ENCODE results near the gene RANBP1.
"Not testable (repeated sequence)": the region's sequence is repeated elsewhere in the genome, so short reads cannot be mapped to it uniquely, and the experiment has no call there.

The RANBP1 gene

GRCh38 chr22:20115691-20116375, at the start of gene RANBP1:
RANBP1 (plus strand) TSS chr22:20116104; CDS start chr22:20116185, 81 bp downstream.
- no peak for DNase-seq

DNA sequence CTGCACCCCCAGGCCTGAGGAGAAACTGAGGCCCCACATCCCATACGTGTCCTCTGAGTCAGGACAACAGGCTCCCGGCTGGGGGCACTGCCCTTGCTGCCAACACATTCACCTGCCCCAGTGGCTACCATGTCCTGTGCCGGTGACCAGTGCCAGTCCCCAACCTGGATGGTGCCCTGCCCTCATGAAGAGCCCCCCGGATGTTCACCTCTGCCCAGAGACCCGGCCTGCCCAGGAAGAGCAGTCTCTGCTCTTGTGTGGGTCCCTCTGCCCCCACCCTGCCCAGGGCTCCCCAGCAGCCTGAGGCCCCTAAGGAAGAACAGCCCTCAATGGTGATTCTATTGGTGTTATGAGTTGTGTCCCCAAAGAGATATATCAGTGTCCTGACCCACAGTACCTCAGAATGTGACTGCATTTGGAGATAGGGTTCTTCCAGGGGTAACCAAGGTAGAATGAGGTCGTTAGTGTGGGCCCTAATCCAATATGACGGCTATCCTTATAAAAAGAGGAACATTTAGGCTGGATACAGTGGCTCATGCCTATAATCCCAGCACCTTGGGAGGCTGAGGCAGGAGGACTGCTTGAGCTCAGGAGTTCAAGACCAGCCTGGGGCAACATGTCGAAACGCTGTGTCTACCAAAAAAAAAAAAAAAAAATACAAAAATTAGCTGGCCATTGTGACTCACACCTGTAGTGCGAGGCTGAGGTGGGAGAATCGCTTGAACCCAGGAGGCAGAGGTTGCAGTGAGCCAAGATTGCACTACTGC, 49.1 kb upstream of the RANBP1 start:
- no peak for DNase-seq

GRCh38 chr22:20067384-20067682, 48.6 kb upstream of the RANBP1 start:
- DNase-seq: not testable (repeated sequence)

DNA sequence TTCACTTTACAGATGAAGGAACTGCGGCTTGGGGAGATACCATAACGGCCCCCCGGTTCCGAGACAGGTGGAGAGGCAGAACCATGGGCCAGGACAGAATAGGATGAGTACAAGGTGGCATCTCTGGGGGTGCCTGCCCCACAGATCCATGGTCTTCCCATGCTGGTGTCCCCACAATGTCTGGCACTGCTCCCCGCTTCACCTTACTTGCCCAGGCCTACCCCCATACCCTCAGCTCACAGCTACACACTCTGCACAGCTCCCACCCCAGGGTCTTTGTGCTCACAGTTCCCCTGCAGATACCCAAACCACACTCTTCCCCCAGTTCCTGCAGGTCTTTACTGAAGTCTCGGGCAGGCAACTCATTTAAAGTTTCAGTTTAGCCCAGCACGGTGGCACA, 47.3 kb upstream of the RANBP1 start:
- no peak for DNase-seq

DNA sequence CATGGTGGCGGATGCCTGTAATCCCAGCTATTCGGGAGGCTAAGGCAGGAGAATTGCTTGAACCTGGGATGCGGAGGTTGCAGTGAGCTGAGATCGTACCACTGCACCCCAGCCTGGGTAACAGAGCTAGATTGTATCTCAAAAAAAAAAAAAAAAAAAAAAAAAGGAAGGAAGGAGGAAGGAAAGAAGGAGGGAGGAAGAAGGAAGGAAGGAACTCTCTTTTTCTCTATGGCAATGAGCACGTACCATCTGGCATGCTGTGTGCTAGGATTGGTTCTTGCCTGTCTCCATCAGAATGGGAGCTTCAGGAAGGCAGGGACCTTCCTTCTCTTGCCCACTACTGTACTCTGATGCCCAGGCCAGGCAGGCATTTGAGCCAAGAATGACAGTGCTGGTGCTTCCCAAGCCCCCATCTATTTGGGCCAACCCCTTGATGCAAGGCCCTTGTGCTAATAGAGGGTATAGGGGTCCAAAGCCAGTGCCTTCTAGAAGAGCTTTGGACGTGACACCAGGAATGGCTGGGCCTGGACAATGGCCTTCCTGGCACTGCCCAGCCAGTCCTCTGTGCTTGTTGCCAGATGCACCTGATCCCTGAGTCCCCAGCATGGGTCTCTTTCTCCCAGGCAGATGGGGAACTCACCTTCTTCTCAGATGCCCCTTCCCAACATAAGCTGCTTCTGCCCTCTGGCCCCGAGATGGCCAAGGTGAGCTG, 46.4 kb upstream of the RANBP1 start:
- DNase-seq: no peak

DNA sequence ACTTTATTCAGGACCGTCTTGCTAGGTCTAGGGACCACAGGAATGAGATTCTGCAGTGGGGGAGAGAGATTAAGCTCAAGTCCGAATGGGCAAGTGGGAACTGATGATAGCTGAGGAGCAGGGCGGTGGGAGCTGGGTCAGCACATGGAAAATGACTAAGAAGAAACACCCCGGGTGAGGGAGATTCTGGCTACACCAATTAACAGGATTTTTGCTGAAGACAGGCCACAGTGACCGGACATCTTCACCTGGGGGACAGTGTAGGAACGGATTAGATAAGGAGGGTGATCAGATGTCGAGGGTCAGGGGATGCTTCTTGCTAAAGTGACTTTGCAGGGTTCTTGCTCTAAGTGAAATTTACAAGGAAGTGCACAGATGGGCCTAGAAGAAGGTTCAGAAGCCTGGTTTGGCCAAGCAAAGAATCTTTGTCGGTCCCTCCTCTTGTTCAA, 44.4 kb upstream of the RANBP1 start:
- DNase-seq: no peak

- no peak for DNase-seq
These were observed 39.2 kb upstream of the RANBP1 start for GRCh38 chr22:20076627-20077172.

GRCh38 chr22:20079745-20080444, 36.0 kb upstream of the RANBP1 start, which contains the start of gene DGCR8:
DGCR8 (plus strand) TSS chr22:20080241; CDS start chr22:20085964, 5,723 bp downstream.
- DNase-seq: peak; percentile 86

- peak; percentile 50 for DNase-seq
These were observed 35.5 kb upstream of the RANBP1 start for GRCh38 chr22:20080445-20080775.

DNA sequence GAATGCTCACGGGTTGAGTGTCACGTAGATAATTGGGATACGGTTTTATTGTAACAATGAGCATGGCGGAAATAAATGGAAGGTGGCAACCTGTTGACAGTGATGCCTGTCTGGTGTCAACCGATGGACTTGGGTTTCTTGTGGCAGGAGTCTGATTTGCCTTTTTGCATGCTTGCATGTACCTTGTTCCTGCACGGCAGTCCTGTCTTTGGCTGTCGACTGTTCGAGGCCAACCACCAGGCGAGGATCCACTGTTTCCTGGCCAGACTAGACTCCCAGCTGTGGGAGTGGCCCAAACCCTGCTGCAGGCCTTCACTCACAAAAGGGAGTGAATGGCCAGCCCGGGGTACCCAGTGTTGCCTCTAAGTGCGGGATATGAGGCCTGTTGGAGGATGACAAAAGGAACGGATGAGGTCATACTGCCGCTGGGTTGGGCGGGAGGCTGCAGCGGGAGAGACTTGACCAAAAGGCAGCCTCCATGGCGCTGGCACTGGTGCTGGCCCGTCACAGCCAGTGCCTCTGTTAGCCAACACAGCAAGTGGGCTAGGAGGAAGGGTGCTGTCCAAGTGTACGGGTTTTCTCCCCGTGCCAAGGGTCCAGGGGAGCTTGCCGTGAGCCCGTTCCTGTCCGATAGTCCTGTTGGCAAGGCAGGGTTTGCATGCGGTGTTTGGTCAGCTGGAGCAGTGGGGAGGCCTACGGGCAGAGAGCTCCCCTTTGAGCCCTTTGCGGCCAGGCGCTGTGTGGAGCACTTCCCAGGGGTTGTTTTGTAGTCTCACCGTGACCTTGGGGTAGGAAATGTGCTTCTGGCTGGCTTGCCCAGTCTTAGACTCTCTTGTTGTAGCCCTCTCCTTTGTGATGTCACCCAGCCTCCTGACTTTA, 34.9 kb upstream of the RANBP1 start:
- no peak for DNase-seq

DNA sequence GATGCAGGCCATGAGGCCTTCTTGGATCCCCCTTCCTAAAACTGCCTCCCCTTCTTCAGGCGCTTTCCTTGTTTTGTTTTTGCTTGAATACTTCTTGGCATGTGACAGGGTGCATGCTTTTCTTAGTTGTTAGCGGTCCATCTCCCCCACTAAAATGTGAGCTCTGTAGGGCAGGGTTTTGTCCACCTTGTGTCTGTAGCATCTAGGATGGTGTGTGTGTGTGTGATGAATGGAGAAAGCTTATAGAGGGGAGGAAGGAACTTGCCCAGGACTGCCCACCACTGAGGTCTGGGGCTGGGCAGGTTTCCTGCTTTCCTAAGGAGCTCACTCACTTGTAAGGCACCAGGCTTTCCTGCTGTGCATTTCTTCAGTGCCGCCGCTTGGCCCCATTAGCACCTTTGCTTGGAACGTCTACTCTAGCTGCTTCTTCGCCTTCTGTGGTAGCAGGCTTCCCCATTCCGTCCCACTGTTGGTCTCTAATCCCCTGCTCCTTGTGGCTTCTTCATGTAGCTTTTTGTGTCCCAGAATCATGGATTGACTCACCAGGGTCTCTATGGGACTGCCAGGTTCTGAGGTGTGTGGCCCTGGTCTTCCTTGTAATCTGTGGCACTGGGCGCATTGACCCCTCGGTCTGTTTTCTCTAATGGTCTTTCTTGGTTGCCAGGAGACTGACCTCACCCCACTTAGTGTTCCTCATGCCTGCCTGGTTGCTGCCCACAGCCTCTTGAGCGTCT, 32.6 kb upstream of the RANBP1 start:
- DNase-seq: no peak

DNA sequence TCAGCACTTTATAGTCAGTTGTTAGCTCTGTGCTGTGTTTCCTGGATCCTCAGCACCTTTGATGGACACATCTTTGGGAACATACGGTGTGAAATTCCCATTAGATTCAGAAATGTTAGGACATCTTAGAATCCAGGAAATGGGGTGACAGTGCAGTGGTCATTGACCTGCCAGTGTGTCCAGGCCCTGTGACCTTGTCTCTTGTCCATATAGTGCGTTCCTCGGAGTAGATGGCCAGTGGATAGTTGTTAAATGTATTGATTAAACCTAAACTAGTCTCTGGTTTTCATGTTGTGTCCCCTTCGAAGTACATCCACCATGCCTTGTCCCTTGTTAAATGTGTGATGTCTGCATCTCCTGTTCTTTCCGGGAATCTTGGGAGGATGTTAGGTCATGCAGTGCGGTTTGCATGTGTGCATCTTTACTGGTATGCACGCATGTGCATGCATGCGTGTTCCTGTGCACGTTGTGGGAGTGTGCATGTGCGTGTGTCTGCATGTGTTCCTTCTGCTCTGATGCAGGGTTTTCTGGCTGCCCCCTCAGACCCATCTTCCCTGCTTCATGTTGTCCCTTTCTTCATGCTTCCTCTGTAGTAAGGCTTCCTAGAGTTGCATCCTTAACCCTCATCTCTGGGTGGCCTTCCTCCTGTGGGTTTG, 31.9 kb upstream of the RANBP1 start:
- no peak for DNase-seq

DNA sequence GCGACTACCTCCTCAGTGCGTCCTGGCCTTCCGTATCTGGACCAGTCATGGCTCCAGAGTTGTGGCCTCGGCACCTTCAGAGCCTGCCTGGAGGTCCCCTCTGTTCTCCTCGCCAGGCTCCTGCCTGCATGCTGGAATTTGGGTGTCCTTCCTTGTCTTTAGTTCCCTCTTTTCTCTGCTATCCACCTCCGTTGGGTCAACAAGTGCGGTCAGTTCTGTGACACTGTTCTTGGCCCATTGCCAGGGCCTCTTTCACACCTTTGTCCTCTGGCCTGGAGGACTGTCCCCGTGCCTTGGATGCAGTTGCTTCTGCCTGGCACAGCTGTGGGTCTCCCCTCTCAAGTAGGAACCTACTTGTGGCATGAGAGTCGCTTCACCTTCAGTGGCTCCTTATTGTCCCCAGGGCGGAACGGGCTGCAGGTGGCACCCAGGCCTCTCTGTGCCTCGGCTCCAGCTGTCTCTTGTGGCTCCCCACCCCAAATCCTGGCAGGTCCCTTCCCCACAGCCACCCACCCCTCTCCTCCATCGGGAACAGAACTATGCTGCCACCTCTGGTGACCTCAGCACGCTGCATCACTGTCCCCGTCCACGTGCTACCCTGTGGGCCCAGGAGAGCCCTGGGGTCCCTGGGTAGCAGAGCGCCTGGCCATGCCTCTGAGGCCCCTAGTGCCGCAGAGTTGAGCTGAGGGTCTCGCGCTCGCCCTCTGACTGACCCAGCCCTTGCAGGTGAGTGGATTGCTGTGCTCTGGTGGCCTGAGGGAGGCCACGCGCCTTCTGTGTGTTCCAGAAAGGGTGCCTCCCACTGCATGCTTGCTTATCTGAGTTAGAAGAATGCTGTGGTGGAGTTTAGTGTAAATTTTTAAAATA, 31.1 kb upstream of the RANBP1 start:
- no peak for DNase-seq

- no peak for DNase-seq
These were observed 30.3 kb upstream of the RANBP1 start for GRCh38 chr22:20085651-20086050.

DNA sequence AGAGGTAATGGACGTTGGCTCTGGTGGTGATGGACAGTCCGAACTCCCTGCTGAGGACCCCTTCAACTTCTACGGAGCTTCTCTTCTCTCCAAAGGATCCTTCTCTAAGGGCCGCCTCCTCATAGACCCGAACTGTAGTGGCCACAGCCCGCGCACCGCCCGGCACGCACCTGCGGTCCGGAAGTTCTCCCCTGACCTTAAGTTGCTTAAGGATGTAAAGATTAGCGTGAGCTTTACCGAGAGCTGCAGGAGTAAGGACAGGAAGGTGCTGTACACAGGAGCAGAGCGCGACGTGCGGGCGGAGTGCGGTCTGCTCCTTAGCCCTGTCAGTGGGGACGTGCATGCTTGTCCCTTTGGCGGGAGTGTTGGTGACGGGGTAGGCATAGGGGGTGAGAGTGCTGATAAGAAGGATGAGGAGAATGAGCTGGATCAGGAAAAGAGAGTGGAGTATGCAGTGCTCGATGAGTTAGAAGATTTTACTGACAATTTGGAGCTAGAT, 29.8 kb upstream of the RANBP1 start:
- DNase-seq: no peak

DNA sequence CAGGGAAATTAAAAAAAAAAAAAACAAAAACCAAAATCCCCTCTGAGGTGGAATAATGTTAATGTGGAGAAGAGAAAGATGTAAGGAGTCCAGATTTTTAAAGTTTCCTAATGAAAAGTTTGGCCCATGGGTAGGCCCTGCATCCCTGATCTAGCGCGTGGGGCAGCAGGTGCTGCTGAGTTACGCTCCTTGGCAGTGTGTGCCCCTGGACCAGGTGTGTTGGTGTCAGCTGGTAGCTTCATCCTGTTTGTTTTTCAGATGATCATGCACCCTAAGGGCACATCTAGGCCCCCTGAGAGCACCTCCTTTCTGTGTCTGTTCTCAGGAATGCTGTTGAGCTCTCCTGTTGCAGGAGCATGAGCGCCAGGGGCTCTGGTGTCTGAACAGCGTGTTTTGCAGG, 29.1 kb upstream of the RANBP1 start:
- no peak for DNase-seq

GRCh38 chr22:20087319-20088262, 28.3 kb upstream of the RANBP1 start:
- no peak for DNase-seq

GRCh38 chr22:20088263-20088648, 27.6 kb upstream of the RANBP1 start:
- no peak for DNase-seq

All from GOT3 (cell line).